HCT116 (cell line): ENCODE results near the gene STK25. TPM values are rescaled to one million over a fixed set of nuclear protein-coding genes. Genes with fewer than 3 reads are reported as not detected.

Experiments used
- ATAC-seq: fragments of 200-7000 bp; cut with Tn5 transposase; 2 replicates; pipeline ENCODE4 v1.9.1; 2020; ENCODE audit warnings: mild to moderate bottlenecking, moderate library complexity
- BruUV-seq: library from RNA; stranded (reverse); fragments of 400-500 nt; replicated peaks from 2 replicates; lab custom pipeline; 2021; lab: Mats Ljungman, UMichigan
- CTCF ChIA-PET: fragments of 300-600 bp; sonication (Branson Sonifier 250); formaldehyde crosslinking; loops from one replicate; lab custom pipeline; 2021; ENCODE audit warnings: antibody characterized with exemption; lab: Charles Lee
- POLR2A ChIA-PET: fragments of 300-600, 350-600 bp; sonication (Branson Sonifier 250); formaldehyde crosslinking; loops from one replicate; lab custom pipeline; 2021; ENCODE audit warnings: antibody characterized with exemption; lab: Charles Lee
- RAD21 ChIA-PET, 2 experiments: fragments of 300-600 bp; sonication (Branson Sonifier 250); formaldehyde crosslinking; loops; one replicate each; lab custom pipeline; 2023; ENCODE audit warnings: low total read pairs in 2 of 2; ENCODE audit not compliant: uncharacterized antibody in 2 of 2, unreplicated experiment in 2 of 2, low non-redundant PET in 1 of 2; lab: Charles Lee
- DNase-seq: peaks from one replicate; pipeline ENCODE4 v3.0.0-alpha.2; 2010; ENCODE audit warnings: low read depth, low spot score
- H2AFZ ChIP-seq: fragments of 200-600 bp; shearing (Covaris generic), sonication (generic); 2 replicates; pipeline ENCODE4 v1.6.1; 2017; ENCODE audit warnings: low read depth, mixed run types, mixed read lengths, antibody characterized with exemption, low read length; ENCODE audit not compliant: poor library complexity, severe bottlenecking
- H3K27ac ChIP-seq: 2 replicates; pipeline ENCODE4 v1.5.1; 2012; ENCODE audit warnings: low read depth, low read length
- H3K27me3 ChIP-seq: fragments of 200-600 bp; sonication (generic); 2 replicates; pipeline ENCODE4 v1.6.1; 2016; ENCODE audit warnings: mixed run types, low read length, mixed read lengths; ENCODE audit not compliant: insufficient read depth
- H3K36me3 ChIP-seq, 2 experiments: fragments of 200-500 bp in 1 of 2; fragments of 200-600 bp in 1 of 2; sonication (Bioruptor generic) in 1 of 2; sonication (generic) in 1 of 2; 2 replicates each; pipeline versions ENCODE4 v1.5.1 to v1.6.1; 2014 to 2016; ENCODE audit warnings: low read length in 2 of 2, inconsistent platforms in 1 of 2, mixed read lengths in 1 of 2, mixed run types in 1 of 2; ENCODE audit not compliant: insufficient read depth in 2 of 2, control insufficient read depth in 1 of 2
- H3K4me1 ChIP-seq, 2 experiments: fragments of 200-600 bp in 1 of 2; sonication (generic) in 1 of 2; 2 replicates each; pipeline versions ENCODE4 v1.5.1 to v1.6.1; 2012 to 2017; ENCODE audit warnings: low read length in 2 of 2, inconsistent platforms in 1 of 2, mild to moderate bottlenecking in 1 of 2, mixed read lengths in 1 of 2, mixed run types in 1 of 2, moderate library complexity in 1 of 2; ENCODE audit not compliant: insufficient read depth in 2 of 2, control insufficient read depth in 1 of 2
- H3K4me2 ChIP-seq: fragments of 200-600 bp; sonication (generic); 2 replicates; pipeline ENCODE4 v1.6.1; 2017; ENCODE audit warnings: mixed run types, low read length, mixed read lengths
- H3K4me3 ChIP-seq, 2 experiments: fragments of 200-600 bp in 1 of 2; sonication (generic) in 1 of 2; replicated peaks in 1 of 2; 2 replicates each; pipeline ENCODE4 v1.5.1; 2011 to 2016; ENCODE audit warnings: low read length in 2 of 2, control low read depth in 1 of 2, low read depth in 1 of 2, mild to moderate bottlenecking in 1 of 2, mixed read lengths in 1 of 2, mixed run types in 1 of 2
- H3K79me2 ChIP-seq: fragments of 200-600 bp; sonication (generic); 2 replicates; pipeline ENCODE4 v1.6.1; 2017; ENCODE audit warnings: mild to moderate bottlenecking, mixed run types, low read length, moderate library complexity, mixed read lengths; ENCODE audit not compliant: insufficient read depth
- H3K9ac ChIP-seq: fragments of 200-600 bp; sonication (generic); 2 replicates; pipeline ENCODE4 v1.6.1; 2016; ENCODE audit warnings: low read length, mixed read lengths
- H3K9me2 ChIP-seq: fragments of 200-600 bp; sonication (generic), shearing (Covaris generic); 2 replicates; pipeline ENCODE4 v1.6.1; 2017; ENCODE audit warnings: mixed run types, mild to moderate bottlenecking, moderate library complexity; ENCODE audit not compliant: insufficient read depth
- H3K9me3 ChIP-seq, 2 experiments: fragments of 200-500 bp in 1 of 2; fragments of 200-600 bp in 1 of 2; sonication (Bioruptor generic) in 1 of 2; sonication (generic) in 1 of 2; 2 replicates each; pipeline ENCODE4 v1.6.1; 2014 to 2017; ENCODE audit warnings: low read length in 2 of 2, mixed read lengths in 2 of 2, inconsistent platforms in 1 of 2, low read depth in 1 of 2, mild to moderate bottlenecking in 1 of 2, mixed run types in 1 of 2, moderate library complexity in 1 of 2; ENCODE audit not compliant: control insufficient read depth in 1 of 2, insufficient read depth in 1 of 2
- H4K20me1 ChIP-seq: fragments of 200-600 bp; sonication (generic), shearing (Covaris generic); 2 replicates; pipeline ENCODE4 v1.6.1; 2017; ENCODE audit warnings: mixed run types, mild to moderate bottlenecking, moderate library complexity; ENCODE audit not compliant: insufficient read depth
- EGR1 ChIP-seq: IDR thresholded peaks from 2 replicates; pipeline ENCODE4 v1.6.1; 2012; ENCODE audit warnings: low read depth
- EZH2 ChIP-seq: fragments of 200-600 bp; sonication (generic); IDR thresholded peaks from 2 replicates; pipeline ENCODE4 v1.6.1; 2017; ENCODE audit warnings: antibody characterized with exemption, mixed run types
- EZH2phosphoT487 ChIP-seq: fragments of 200-600 bp; IDR thresholded peaks from 2 replicates; pipeline ENCODE4 v1.6.1; 2018; ENCODE audit warnings: antibody characterized with exemption, borderline replicate concordance
- SRF ChIP-seq: IDR thresholded peaks from 2 replicates; pipeline ENCODE4 v1.6.1; 2012; ENCODE audit warnings: low read depth
- TCF7L2 ChIP-seq: IDR thresholded peaks from 2 replicates; pipeline ENCODE4 v1.7.0; 2011; ENCODE audit warnings: borderline replicate concordance, inconsistent platforms; ENCODE audit not compliant: insufficient read depth, insufficient read length; ENCODE audit errors: extremely low read depth
- intact Hi-C: fragments of 100-400 bp; cut with micrococcal nuclease; formaldehyde crosslinking; loops from 2 replicates; pipeline ENCODE4 v1.10.0; 2022
- total RNA-seq: library from RNA; stranded (reverse); gene quantifications from one replicate; pipeline ENCODE4 v1.2.1, GENCODE V29; 2021; ENCODE audit not compliant: unreplicated experiment
- TF ChIP-seq, protein P1 (sequence below), 3 experiments: fragments of 200-600 bp in 1 of 3; sonication (generic) in 1 of 3; IDR thresholded peaks in 2 of 3; conservative IDR thresholded peaks in 1 of 3; 2 replicates each; pipeline ENCODE4 v1.5.1; 2012 to 2017; ENCODE audit warnings: low read depth in 2 of 3, low read length in 2 of 3, antibody characterized with exemption in 1 of 3, borderline replicate concordance in 1 of 3, control low read depth in 1 of 3, mild to moderate bottlenecking in 1 of 3, mixed read lengths in 1 of 3, mixed run types in 1 of 3, moderate library complexity in 1 of 3; ENCODE audit not compliant: insufficient read depth in 1 of 3
- TF ChIP-seq, protein P2 (sequence below): IDR thresholded peaks from 2 replicates; pipeline ENCODE4 v1.6.1; 2012; ENCODE audit warnings: low read depth

The STK25 gene
- total RNA-seq, 1 experiment from 2014 or later: 160 TPM

DNA sequence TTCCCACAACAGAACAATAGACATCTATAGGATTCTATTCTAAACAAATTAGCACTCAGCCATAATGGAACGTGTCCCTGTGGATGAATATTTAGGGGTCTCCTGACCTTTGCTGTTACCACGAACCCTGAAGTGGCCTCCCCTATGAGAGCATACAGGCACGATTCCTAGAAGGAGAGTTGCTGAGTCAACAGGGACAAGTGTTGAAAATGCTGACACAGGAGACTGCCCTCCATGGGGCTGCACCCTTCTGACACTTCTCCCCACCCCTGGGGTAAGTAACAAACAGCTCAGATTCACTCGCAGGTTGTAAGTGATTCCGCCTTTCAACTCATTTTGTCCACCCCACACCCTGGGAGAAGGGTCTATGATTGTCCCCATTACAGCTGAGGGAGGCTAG, 14.1 kb upstream of the STK25 start:
- ChIA-PET CTCF (no interaction called here), RAD21 (no interaction called here), POLR2A (no interaction called here)
- Histone ChIP-seq H3K9me2 (no peaks in the 10 kb centered on the region), H3K9me3 (0 out of 4 replicates have a peak, but pooled peaks cover 0 to 3% of the 10 kb centered on the region in 2 experiments), H3K27ac (no peak overlapping the region), H3K9ac (no peak overlapping the region), H3K4me3 (no peak overlapping the region), H3K36me3 (no peaks in the 10 kb centered on the region), H3K27me3 (no peaks in the 10 kb centered on the region), H3K4me2 (no peak overlapping the region), H2AFZ (no peak overlapping the region), H3K79me2 (no peaks in the 10 kb centered on the region), H4K20me1 (no peaks in the 10 kb centered on the region), H3K4me1 (no peaks in the 10 kb centered on the region)
- ATAC-seq (no peak), DNase-seq (no peak)
- no TSS peak for BruUV-seq
- no peak for TF ChIP-seq TCF7L2
- no peak for TF ChIP-seq EGR1
- TF ChIP-seq, protein P1, sequence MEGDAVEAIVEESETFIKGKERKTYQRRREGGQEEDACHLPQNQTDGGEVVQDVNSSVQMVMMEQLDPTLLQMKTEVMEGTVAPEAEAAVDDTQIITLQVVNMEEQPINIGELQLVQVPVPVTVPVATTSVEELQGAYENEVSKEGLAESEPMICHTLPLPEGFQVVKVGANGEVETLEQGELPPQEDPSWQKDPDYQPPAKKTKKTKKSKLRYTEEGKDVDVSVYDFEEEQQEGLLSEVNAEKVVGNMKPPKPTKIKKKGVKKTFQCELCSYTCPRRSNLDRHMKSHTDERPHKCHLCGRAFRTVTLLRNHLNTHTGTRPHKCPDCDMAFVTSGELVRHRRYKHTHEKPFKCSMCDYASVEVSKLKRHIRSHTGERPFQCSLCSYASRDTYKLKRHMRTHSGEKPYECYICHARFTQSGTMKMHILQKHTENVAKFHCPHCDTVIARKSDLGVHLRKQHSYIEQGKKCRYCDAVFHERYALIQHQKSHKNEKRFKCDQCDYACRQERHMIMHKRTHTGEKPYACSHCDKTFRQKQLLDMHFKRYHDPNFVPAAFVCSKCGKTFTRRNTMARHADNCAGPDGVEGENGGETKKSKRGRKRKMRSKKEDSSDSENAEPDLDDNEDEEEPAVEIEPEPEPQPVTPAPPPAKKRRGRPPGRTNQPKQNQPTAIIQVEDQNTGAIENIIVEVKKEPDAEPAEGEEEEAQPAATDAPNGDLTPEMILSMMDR (IDR thresholded peaks at IDR 0.05 in 2 of 3, conservative IDR thresholded peaks at IDR 0.05 in 1 of 3; ENCODE audit: borderline replicate concordance in 1 of 3, insufficient read depth in 1 of 3, low read depth in 2 of 3, low read length in 2 of 3): no peak
- TF ChIP-seq EZH2: no peak
- TF ChIP-seq EZH2phosphoT487: no peak
- intact Hi-C loops: no loop called here

DNA sequence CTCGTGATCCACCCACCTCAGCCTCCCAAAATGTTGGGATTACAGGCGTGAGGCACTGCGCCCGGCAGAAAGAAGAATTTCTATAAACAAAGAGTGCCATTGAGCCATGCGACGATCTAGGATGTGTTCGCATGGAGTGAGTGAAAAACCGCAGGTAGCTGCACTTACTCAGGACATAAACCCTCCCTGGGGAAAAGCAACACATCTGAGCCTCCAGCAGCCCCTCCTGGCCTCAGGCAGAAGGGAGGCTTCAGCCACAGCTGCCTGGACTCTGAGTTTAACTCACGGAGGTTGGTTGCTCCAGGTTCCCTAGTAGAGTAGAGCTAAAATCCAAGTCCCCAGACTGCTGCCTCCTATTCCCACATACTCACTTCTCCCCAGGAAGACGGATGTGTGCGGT, 11.3 kb upstream of the STK25 start:
- no peaks in the 10 kb centered on the region for H3K36me3 ChIP-seq
- CTCF ChIA-PET: no interaction called here
- H3K4me2 ChIP-seq: no peak overlapping the region
- no peaks in the 10 kb centered on the region for H3K27me3 ChIP-seq
- H4K20me1 ChIP-seq: no peaks in the 10 kb centered on the region
- H2AFZ ChIP-seq: no peak overlapping the region
- POLR2A ChIA-PET: no interaction called here
- no TSS peak for BruUV-seq
- H3K9ac ChIP-seq: no peak overlapping the region
- H3K9me3 ChIP-seq: peaks cover 0 to 6% of the 10 kb centered on the region in 2 experiments; a peak in 1 of 4 replicates
- no peaks in the 10 kb centered on the region for H3K4me1 ChIP-seq
- intact Hi-C loops: no loop called here
- H3K9me2 ChIP-seq: no peaks in the 10 kb centered on the region
- ATAC-seq: no peak
- RAD21 ChIA-PET: no interaction called here
- DNase-seq: no peak
- no peak overlapping the region for H3K27ac ChIP-seq
- no peaks in the 10 kb centered on the region for H3K79me2 ChIP-seq
- TF ChIP-seq SRF: no peak
- TF ChIP-seq, protein P2, sequence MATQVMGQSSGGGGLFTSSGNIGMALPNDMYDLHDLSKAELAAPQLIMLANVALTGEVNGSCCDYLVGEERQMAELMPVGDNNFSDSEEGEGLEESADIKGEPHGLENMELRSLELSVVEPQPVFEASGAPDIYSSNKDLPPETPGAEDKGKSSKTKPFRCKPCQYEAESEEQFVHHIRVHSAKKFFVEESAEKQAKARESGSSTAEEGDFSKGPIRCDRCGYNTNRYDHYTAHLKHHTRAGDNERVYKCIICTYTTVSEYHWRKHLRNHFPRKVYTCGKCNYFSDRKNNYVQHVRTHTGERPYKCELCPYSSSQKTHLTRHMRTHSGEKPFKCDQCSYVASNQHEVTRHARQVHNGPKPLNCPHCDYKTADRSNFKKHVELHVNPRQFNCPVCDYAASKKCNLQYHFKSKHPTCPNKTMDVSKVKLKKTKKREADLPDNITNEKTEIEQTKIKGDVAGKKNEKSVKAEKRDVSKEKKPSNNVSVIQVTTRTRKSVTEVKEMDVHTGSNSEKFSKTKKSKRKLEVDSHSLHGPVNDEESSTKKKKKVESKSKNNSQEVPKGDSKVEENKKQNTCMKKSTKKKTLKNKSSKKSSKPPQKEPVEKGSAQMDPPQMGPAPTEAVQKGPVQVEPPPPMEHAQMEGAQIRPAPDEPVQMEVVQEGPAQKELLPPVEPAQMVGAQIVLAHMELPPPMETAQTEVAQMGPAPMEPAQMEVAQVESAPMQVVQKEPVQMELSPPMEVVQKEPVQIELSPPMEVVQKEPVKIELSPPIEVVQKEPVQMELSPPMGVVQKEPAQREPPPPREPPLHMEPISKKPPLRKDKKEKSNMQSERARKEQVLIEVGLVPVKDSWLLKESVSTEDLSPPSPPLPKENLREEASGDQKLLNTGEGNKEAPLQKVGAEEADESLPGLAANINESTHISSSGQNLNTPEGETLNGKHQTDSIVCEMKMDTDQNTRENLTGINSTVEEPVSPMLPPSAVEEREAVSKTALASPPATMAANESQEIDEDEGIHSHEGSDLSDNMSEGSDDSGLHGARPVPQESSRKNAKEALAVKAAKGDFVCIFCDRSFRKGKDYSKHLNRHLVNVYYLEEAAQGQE: no peak
- no peak overlapping the region for H3K4me3 ChIP-seq
